ENCODE data around the gene C16orf96.
A peak's percentile ranks its signal among the peaks of the same experiment; 100 is the strongest.

The C16orf96 gene

DNA sequence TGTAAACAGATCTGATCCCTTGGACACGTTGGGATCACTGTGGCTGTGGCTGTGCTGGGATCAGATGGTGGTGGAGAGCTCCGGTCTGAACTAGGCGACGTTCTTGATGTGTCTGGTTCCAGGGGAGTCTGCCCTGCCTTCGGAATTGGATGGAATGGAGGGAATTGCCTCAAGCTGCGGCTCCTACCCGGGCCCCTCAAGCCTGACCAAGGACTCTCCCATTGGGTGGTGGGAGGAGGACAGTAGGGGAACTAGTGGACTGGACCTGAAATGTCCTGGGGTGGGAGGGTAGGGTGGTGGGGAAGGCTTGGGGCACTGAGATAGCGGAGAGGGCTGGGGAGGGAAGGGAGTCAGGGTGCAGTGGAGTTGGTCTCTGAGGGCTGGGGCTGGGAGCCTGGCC is 61.7 kb downstream of the C16orf96 start:
- TF ChIP-seq EZH2phosphoT487 (IDR thresholded peaks at IDR 0.05; ENCODE audit: low read length) (no peak), EZH2 (optimal IDR thresholded peaks at IDR 0.05; ENCODE audit: low read depth, low read length) (no peak)
- TF ChIP-seq, protein P1, sequence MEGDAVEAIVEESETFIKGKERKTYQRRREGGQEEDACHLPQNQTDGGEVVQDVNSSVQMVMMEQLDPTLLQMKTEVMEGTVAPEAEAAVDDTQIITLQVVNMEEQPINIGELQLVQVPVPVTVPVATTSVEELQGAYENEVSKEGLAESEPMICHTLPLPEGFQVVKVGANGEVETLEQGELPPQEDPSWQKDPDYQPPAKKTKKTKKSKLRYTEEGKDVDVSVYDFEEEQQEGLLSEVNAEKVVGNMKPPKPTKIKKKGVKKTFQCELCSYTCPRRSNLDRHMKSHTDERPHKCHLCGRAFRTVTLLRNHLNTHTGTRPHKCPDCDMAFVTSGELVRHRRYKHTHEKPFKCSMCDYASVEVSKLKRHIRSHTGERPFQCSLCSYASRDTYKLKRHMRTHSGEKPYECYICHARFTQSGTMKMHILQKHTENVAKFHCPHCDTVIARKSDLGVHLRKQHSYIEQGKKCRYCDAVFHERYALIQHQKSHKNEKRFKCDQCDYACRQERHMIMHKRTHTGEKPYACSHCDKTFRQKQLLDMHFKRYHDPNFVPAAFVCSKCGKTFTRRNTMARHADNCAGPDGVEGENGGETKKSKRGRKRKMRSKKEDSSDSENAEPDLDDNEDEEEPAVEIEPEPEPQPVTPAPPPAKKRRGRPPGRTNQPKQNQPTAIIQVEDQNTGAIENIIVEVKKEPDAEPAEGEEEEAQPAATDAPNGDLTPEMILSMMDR (IDR thresholded peaks at IDR 0.05; ENCODE audit: low read length) = no peak
- H3F3A ChIP-seq (ENCODE audit: insufficient read depth, low read length) = peaks cover 17% of the 10 kb centered on the region; the same call in 1 of the 2 replicates
- no peaks in the 10 kb centered on the region for H3K36me3 ChIP-seq (replicated peaks; ENCODE audit: insufficient read depth, low read length)
- no peaks in the 10 kb centered on the region for H3K9me3 ChIP-seq (replicated peaks; ENCODE audit: insufficient read depth, low read length)
- H4K20me1 ChIP-seq (ENCODE audit: insufficient read depth, low read length) = no peaks in the 10 kb centered on the region
- no peak overlapping the region for H3K4me3 ChIP-seq (ENCODE audit: low read length)
- H3K27ac ChIP-seq (ENCODE audit: low read length) = no peak overlapping the region
- H3K4me1 ChIP-seq (ENCODE audit: low read length) = peaks cover 18% of the 10 kb centered on the region
- no peaks in the 10 kb centered on the region for H3K9me2 ChIP-seq (replicated peaks; ENCODE audit: insufficient read depth, low read length)
- H3K79me2 ChIP-seq (ENCODE audit: low read length) = peaks cover 13% of the 10 kb centered on the region
- DNase-seq = no peak
- no peak overlapping the region for H3K9ac ChIP-seq (ENCODE audit: low read length)
- H3K27me3 ChIP-seq (replicated peaks; ENCODE audit: insufficient read depth, low read length) = no peaks in the 10 kb centered on the region
- H3K4me2 ChIP-seq (ENCODE audit: low read depth, low read length) = no peak overlapping the region
- H2AFZ ChIP-seq (ENCODE audit: low read length) = no peak overlapping the region

DNA sequence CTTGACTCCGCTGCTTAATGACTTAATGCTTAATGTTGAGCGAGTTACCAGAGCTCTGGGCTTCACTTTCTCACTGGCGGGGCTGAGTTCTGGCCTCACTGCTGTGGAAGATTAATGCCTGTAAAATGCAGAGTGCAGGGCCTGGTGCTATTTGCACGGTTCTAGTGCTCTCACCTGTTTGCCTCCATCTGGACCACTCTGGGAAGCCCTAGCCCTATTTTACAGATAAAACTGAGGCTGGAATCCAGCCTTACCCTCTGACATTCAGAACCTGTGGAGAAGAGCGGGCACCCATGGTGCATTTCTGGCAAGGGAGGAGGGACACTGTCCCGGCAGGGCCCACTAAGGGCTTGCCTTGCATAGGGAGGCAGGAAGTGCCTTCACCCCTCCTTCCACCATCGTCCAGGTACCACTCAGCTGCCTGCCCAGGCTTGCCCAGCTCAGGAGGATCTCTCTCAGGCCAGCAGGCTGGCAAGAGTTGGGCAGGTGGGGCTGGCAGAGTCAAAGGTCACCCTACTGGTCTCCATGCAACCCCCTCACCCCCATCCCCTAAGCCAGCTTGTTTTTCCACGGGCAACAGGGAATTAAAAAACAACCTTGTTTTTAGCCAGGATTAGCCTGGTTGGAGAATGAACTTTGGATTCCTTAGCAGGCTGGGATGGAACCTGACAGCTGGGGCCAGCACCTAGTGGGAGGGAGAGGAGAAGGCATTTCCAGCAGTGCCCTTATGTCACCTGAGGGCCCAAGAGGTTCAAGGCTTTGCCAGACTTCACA is 62.7 kb downstream of the C16orf96 start:
- Histone ChIP-seq H3K9me2 (replicated peaks; ENCODE audit: insufficient read depth, low read length) (no peaks in the 10 kb centered on the region), H3K27ac (ENCODE audit: low read length) (no peak overlapping the region), H3K4me3 (ENCODE audit: low read length) (no peak overlapping the region), H3K79me2 (ENCODE audit: low read length) (peaks cover 4% of the 10 kb centered on the region), H3K36me3 (replicated peaks; ENCODE audit: insufficient read depth, low read length) (no peaks in the 10 kb centered on the region), H3F3A (ENCODE audit: insufficient read depth, low read length) (peaks cover 17% of the 10 kb centered on the region; the same call in 1 of the 2 replicates), H3K4me2 (ENCODE audit: low read depth, low read length) (no peak overlapping the region), H3K4me1 (ENCODE audit: low read length) (peaks cover 13% of the 10 kb centered on the region), H3K9ac (ENCODE audit: low read length) (no peak overlapping the region), H3K27me3 (replicated peaks; ENCODE audit: insufficient read depth, low read length) (no peaks in the 10 kb centered on the region), H2AFZ (ENCODE audit: low read length) (no peak overlapping the region), H3K9me3 (replicated peaks; ENCODE audit: insufficient read depth, low read length) (no peaks in the 10 kb centered on the region), H4K20me1 (ENCODE audit: insufficient read depth, low read length) (no peaks in the 10 kb centered on the region)
- DNase-seq = no peak
- no peak for TF ChIP-seq EZH2 (optimal IDR thresholded peaks at IDR 0.05; ENCODE audit: low read depth, low read length)
- TF ChIP-seq EZH2phosphoT487 (IDR thresholded peaks at IDR 0.05; ENCODE audit: low read length) = no peak
- TF ChIP-seq, protein P1 (IDR thresholded peaks at IDR 0.05; ENCODE audit: low read length) = no peak

- H4K20me1 ChIP-seq (ENCODE audit: insufficient read depth, low read length) = peaks cover 9% of the 10 kb centered on the region; the same call in 1 of the 2 replicates
- peaks cover 35% of the 10 kb centered on the region for H3K79me2 ChIP-seq (ENCODE audit: low read length)
- no peaks in the 10 kb centered on the region; the same call in 1 of the 2 replicates for H3F3A ChIP-seq (ENCODE audit: insufficient read depth, low read length)
- H3K4me1 ChIP-seq (ENCODE audit: low read length) = peaks cover 14% of the 10 kb centered on the region; the same call in 1 of the 2 replicates
- no peaks in the 10 kb centered on the region for H3K27me3 ChIP-seq (replicated peaks; ENCODE audit: insufficient read depth, low read length)
- no peaks in the 10 kb centered on the region for H3K9me3 ChIP-seq (replicated peaks; ENCODE audit: insufficient read depth, low read length)
- no peak for TF ChIP-seq EZH2 (optimal IDR thresholded peaks at IDR 0.05; ENCODE audit: low read depth, low read length)
- no peak for TF ChIP-seq EZH2phosphoT487 (IDR thresholded peaks at IDR 0.05; ENCODE audit: low read length)
- TF ChIP-seq, protein P1 (IDR thresholded peaks at IDR 0.05; ENCODE audit: low read length) = no peak
- H3K4me3 ChIP-seq (ENCODE audit: low read length) = peak overlapping the region; percentile 61; the same call in 1 of the 2 replicates
- H3K36me3 ChIP-seq (replicated peaks; ENCODE audit: insufficient read depth, low read length) = no peaks in the 10 kb centered on the region
- H3K27ac ChIP-seq (ENCODE audit: low read length) = no peak overlapping the region
- H3K9me2 ChIP-seq (replicated peaks; ENCODE audit: insufficient read depth, low read length) = no peaks in the 10 kb centered on the region
- H2AFZ ChIP-seq (ENCODE audit: low read length) = 0 out of 2 replicates have a peak overlapping the region, but pooled peaks have one; percentile 74
- peak overlapping the region; percentile 58; the same call in 1 of the 2 replicates for H3K4me2 ChIP-seq (ENCODE audit: low read depth, low read length)
- no peak overlapping the region for H3K9ac ChIP-seq (ENCODE audit: low read length)
- no peak for DNase-seq
Measured at GRCh38 chr16:4623593-4623992, 67.5 kb downstream of the C16orf96 start.

Data from MM.1S (cell line).